Liver (tissue), 9 donors: ENCODE measurements around the gene CROCC2. TPM values are rescaled to one million over a fixed set of nuclear protein-coding genes. Genes with fewer than 3 reads are reported as not detected.

ENCODE experiments used
- DNase-seq: peaks from one replicate; pipeline ENCODE4 v3.0.0-alpha.2; 2017; ENCODE audit warnings: low spot score
- H3K27ac ChIP-seq, 2 donors: one replicate each; pipeline ENCODE4 v1.7.0; 2013; ENCODE audit warnings: inconsistent platforms in 2 of 2, low read length in 2 of 2, control low read depth in 1 of 2, low read depth in 1 of 2, mild to moderate bottlenecking in 1 of 2
- H3K27me3 ChIP-seq, 4 donors: one replicate each; pipeline versions ENCODE4 v1.6.1 to v1.7.0; 2013; ENCODE audit warnings: low read length in 3 of 4, inconsistent platforms in 1 of 4, mild to moderate bottlenecking in 1 of 4, moderate library complexity in 1 of 4; ENCODE audit not compliant: control insufficient read depth in 4 of 4, insufficient read depth in 4 of 4
- H3K36me3 ChIP-seq, 4 donors: one replicate each; pipeline versions ENCODE4 v1.6.1 to v1.7.0; 2013; ENCODE audit warnings: low read length in 3 of 4, mild to moderate bottlenecking in 3 of 4, low read depth in 1 of 4, moderate library complexity in 1 of 4; ENCODE audit not compliant: control insufficient read depth in 4 of 4, insufficient read depth in 3 of 4
- H3K4me1 ChIP-seq, 4 donors: one replicate each; pipeline versions ENCODE4 v1.6.1 to v1.7.0; 2013; ENCODE audit warnings: low read length in 3 of 4, mild to moderate bottlenecking in 3 of 4, moderate library complexity in 1 of 4; ENCODE audit not compliant: control insufficient read depth in 4 of 4, insufficient read depth in 4 of 4
- H3K4me3 ChIP-seq, 3 donors: one replicate each; pipeline versions ENCODE4 v1.6.1 to v1.7.0; 2013; ENCODE audit warnings: low read length in 3 of 3, control low read depth in 1 of 3, low read depth in 1 of 3, mild to moderate bottlenecking in 1 of 3
- H3K9ac ChIP-seq, 2 donors: one replicate each; pipeline ENCODE4 v1.7.0; 2013; ENCODE audit warnings: low read length in 2 of 2, mild to moderate bottlenecking in 2 of 2, moderate library complexity in 2 of 2, control low read depth in 1 of 2, low read depth in 1 of 2
- H3K9me3 ChIP-seq, 4 donors: one replicate each; pipeline versions ENCODE4 v1.6.1 to v1.7.0; 2013; ENCODE audit warnings: low read length in 3 of 4; ENCODE audit not compliant: control insufficient read depth in 4 of 4
- ATF3 ChIP-seq: IDR thresholded peaks from 2 replicates; pipeline ENCODE4 v1.6.1; 2016; ENCODE audit warnings: antibody characterized with exemption
- CTCF ChIP-seq: fragments of 150-350 bp; IDR thresholded peaks from 2 replicates; pipeline ENCODE4 v1.5.1; 2017; ENCODE audit warnings: improper control_type of control experiment, low read depth, low read length; ENCODE audit not compliant: missing input control
- EGR1 ChIP-seq, 2 donors: IDR thresholded peaks; 2 replicates each; pipeline ENCODE4 v1.6.1; 2016 to 2018; ENCODE audit warnings: antibody characterized with exemption in 2 of 2, low read depth in 2 of 2
- FOXA1 ChIP-seq: IDR thresholded peaks from 2 replicates; pipeline ENCODE4 v1.6.1; 2016; ENCODE audit warnings: antibody characterized with exemption
- FOXA2 ChIP-seq: IDR thresholded peaks from 2 replicates; pipeline ENCODE4 v1.6.1; 2016; ENCODE audit warnings: antibody characterized with exemption
- GABPA ChIP-seq, 2 donors: IDR thresholded peaks in 1 of 2; conservative IDR thresholded peaks in 1 of 2; 2 replicates each; pipeline ENCODE4 v1.6.1; 2016; ENCODE audit warnings: antibody characterized with exemption in 2 of 2, mild to moderate bottlenecking in 1 of 2, moderate library complexity in 1 of 2
- HNF4A ChIP-seq, 2 donors: conservative IDR thresholded peaks; 2 replicates each; pipeline ENCODE4 v1.6.1; 2016; ENCODE audit warnings: antibody characterized with exemption in 2 of 2, mild to moderate bottlenecking in 2 of 2
- HNF4G ChIP-seq: IDR thresholded peaks from 2 replicates; pipeline ENCODE4 v1.6.1; 2016; ENCODE audit warnings: antibody characterized with exemption
- MAX ChIP-seq: IDR thresholded peaks from 2 replicates; pipeline ENCODE4 v1.6.1; 2016; ENCODE audit warnings: antibody characterized with exemption
- NR2F2 ChIP-seq: IDR thresholded peaks from 2 replicates; pipeline ENCODE4 v1.6.1; 2016; ENCODE audit warnings: antibody characterized with exemption
- RAD21 ChIP-seq, 2 donors: IDR thresholded peaks; 2 replicates each; pipeline ENCODE4 v1.6.1; 2016; ENCODE audit warnings: antibody characterized with exemption in 2 of 2, mild to moderate bottlenecking in 2 of 2
- REST ChIP-seq: IDR thresholded peaks from 2 replicates; pipeline ENCODE4 v1.6.1; 2016; ENCODE audit warnings: antibody characterized with exemption, mild to moderate bottlenecking
- RXRA ChIP-seq, 2 donors: IDR thresholded peaks; 2 replicates each; pipeline ENCODE4 v1.6.1; 2017 to 2018; ENCODE audit warnings: antibody characterized with exemption in 2 of 2, mild to moderate bottlenecking in 1 of 2
- SP1 ChIP-seq: IDR thresholded peaks from 2 replicates; pipeline ENCODE4 v1.6.1; 2018; ENCODE audit warnings: antibody characterized with exemption, mild to moderate bottlenecking
- TAF1 ChIP-seq: conservative IDR thresholded peaks from 2 replicates; pipeline ENCODE4 v1.6.1; 2016; ENCODE audit warnings: antibody characterized with exemption, mild to moderate bottlenecking
- YY1 ChIP-seq: IDR thresholded peaks from 2 replicates; pipeline ENCODE4 v1.6.1; 2016; ENCODE audit warnings: antibody characterized with exemption, mild to moderate bottlenecking
- WGBS: extraction: QIAGEN DNeasy Blood & Tissue Kit; methylation state at CpG from one replicate; pipeline ENCODE4 v1.1.7; 2013; 5-methylcytosine and 5-hydroxymethylcytosine counted together
- polyA plus RNA-seq, 2 donors: library from polyadenylated mRNA; stranded (reverse) in 1 of 2; unstranded in 1 of 2; fragments of 200-250 nt in 1 of 2; fragments of >200 nt in 1 of 2; fragmentation: Nextera tagmentation in 1 of 2; extraction: Ambion mirVana in 1 of 2; gene quantifications; one replicate each; pipeline versions ENCODE4 v1.2.1 to v1.2.3, GENCODE V29; 2013 to 2015
- total RNA-seq, 2 donors: library from RNA; depleted of rRNA; stranded (reverse); fragments of >200 nt; gene quantifications; one replicate each; pipeline ENCODE4 v1.2.3, GENCODE V29; 2014
- TF ChIP-seq, protein P1 (sequence below): IDR thresholded peaks from 2 replicates; pipeline ENCODE4 v1.6.1; 2016; ENCODE audit warnings: antibody characterized with exemption
- donor health status: healthy.
- donor health status: healthy.
- donor health status: healthy.
- donor health status: healthy.
- donor health status: healthy.

CROCC2 gene
- total and polyA plus RNA-seq, 4 donors = under 0.01 to 0.13 (median 0.05) TPM

- TF ChIP-seq GABPA (IDR thresholded peaks at IDR 0.05 in 1 of 2, conservative IDR thresholded peaks at IDR 0.05 in 1 of 2) (no peak), MAX (no peak), YY1 (no peak), ATF3 (no peak), NR2F2 (no peak), HNF4A (conservative IDR thresholded peaks at IDR 0.05) (no peak), REST (no peak), EGR1 (IDR thresholded peaks at IDR 0.05; ENCODE audit: low read depth in 2 of 2) (no peak), RXRA (IDR thresholded peaks at IDR 0.05) (no peak), FOXA2 (no peak), CTCF (no peak), FOXA1 (no peak), TAF1 (no peak), RAD21 (IDR thresholded peaks at IDR 0.05) (no peak), SP1 (no peak), HNF4G (no peak)
- TF ChIP-seq, protein P1, sequence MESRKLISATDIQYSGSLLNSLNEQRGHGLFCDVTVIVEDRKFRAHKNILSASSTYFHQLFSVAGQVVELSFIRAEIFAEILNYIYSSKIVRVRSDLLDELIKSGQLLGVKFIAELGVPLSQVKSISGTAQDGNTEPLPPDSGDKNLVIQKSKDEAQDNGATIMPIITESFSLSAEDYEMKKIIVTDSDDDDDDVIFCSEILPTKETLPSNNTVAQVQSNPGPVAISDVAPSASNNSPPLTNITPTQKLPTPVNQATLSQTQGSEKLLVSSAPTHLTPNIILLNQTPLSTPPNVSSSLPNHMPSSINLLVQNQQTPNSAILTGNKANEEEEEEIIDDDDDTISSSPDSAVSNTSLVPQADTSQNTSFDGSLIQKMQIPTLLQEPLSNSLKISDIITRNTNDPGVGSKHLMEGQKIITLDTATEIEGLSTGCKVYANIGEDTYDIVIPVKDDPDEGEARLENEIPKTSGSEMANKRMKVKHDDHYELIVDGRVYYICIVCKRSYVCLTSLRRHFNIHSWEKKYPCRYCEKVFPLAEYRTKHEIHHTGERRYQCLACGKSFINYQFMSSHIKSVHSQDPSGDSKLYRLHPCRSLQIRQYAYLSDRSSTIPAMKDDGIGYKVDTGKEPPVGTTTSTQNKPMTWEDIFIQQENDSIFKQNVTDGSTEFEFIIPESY = no peak
- Histone ChIP-seq H3K9ac (peak overlapping the region; percentile 6 to 11), H3K36me3 (no peaks in the 10 kb centered on the region), H3K4me1 (peaks cover 28 to 57% (median 50%) of the 10 kb centered on the region in 4 donors), H3K9me3 (no peaks in the 10 kb centered on the region), H3K4me3 (no peak overlapping the region), H3K27me3 (no peaks in the 10 kb centered on the region), H3K27ac (peak overlapping the region; percentile 70 to 82)
- WGBS = 93% methylated on average over 3 of the region's 3 CpGs
- no peak for DNase-seq
Observed at GRCh38 chr2:240988146-240988545, 82.0 kb downstream of the CROCC2 start.
